Adrenal gland (tissue), 5 donors: ENCODE data around the gene AUTS2.

ENCODE experiments used
- POLR2A ChIP-seq, 2 donors: fragments of 450-650 bp; IDR thresholded peaks; one replicate each; pipeline ENCODE4 v1.6.1; 2017; ENCODE audit warnings: antibody characterized with exemption in 2 of 2, mild to moderate bottlenecking in 2 of 2, moderate library complexity in 1 of 2
- TF ChIP-seq, protein P1 (sequence below), 6 experiments: fragments of 450-650 bp in 4 of 6; fragments of 200-600 bp in 2 of 6; sonication (generic) in 1 of 6; IDR thresholded peaks; 1 replicate in 5 of 6; 2 replicates in 1 of 6; pipeline versions ENCODE4 v1.5.1 to v1.8.0; 2016 to 2021; ENCODE audit warnings: antibody characterized with exemption in 6 of 6, mild to moderate bottlenecking in 2 of 6, moderate library complexity in 1 of 6
- donor health status: DM: no; HTN: no; CAD: no.

DNA sequence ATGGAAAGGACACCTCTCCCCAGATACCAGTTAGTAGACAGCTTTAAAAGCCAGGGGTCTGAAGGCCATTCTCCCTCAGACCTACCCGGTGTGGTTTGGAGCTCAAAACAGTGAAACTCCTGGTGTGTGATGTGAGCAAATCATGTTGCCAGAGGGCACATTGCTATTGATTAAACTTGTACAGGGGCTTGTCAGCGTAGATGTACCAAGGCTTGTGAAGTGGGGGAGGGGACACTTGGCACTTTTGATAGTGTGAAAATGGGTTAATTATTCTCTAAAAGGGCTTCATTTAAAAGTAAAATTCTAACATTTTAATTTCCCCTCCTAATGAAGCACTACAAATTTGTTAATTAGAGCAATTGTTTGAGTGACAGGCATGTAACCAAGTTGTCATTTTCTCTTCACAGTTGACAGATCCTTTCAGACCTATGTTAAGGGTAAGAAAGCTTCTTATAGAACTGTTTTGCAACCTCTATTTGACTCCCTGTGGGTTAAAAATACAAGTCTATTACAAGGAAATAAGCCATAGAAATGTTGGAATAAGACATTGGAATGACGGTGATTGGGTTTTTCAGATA lies 1176.8 kb downstream of the AUTS2 start:
- TF ChIP-seq, protein P1, sequence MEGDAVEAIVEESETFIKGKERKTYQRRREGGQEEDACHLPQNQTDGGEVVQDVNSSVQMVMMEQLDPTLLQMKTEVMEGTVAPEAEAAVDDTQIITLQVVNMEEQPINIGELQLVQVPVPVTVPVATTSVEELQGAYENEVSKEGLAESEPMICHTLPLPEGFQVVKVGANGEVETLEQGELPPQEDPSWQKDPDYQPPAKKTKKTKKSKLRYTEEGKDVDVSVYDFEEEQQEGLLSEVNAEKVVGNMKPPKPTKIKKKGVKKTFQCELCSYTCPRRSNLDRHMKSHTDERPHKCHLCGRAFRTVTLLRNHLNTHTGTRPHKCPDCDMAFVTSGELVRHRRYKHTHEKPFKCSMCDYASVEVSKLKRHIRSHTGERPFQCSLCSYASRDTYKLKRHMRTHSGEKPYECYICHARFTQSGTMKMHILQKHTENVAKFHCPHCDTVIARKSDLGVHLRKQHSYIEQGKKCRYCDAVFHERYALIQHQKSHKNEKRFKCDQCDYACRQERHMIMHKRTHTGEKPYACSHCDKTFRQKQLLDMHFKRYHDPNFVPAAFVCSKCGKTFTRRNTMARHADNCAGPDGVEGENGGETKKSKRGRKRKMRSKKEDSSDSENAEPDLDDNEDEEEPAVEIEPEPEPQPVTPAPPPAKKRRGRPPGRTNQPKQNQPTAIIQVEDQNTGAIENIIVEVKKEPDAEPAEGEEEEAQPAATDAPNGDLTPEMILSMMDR (IDR thresholded peaks at IDR 0.05) = no peak
- no peak for TF ChIP-seq POLR2A (IDR thresholded peaks at IDR 0.05)
